ENCODE data around the gene NPR3. TPM values are rescaled to one million over a fixed set of nuclear protein-coding genes. Genes with fewer than 3 reads are reported as not detected.

The NPR3 gene
- total and polyA plus RNA-seq, 2 of the 8 experiments (the other 6 are each of a cell fraction or from before 2014, with no cell fraction given): not detected

- no peak for DNase-seq (ENCODE audit: low read depth in 1 of 2, low spot score in 2 of 2)
- Histone ChIP-seq H3K36me3 (ENCODE audit: control insufficient read depth in 2 of 4, insufficient read depth in 4 of 4, low read length in 3 of 4) (no peaks in the 10 kb centered on the region), H2BK20ac (ENCODE audit: low read length) (no peak overlapping the region), H2AFZ (ENCODE audit: low read length) (no peak overlapping the region), H2BK12ac (ENCODE audit: low read depth, low read length) (no peak overlapping the region), H2BK15ac (ENCODE audit: low read length) (no peak overlapping the region), H2BK5ac (ENCODE audit: low read depth, low read length) (no peak overlapping the region), H4K5ac (ENCODE audit: insufficient read length, low read depth, low read length) (no peak overlapping the region), H4K8ac (ENCODE audit: extremely low read depth, insufficient read depth, low read length) (no peak overlapping the region), H3K4me2 (ENCODE audit: insufficient read depth in 1 of 2, low read depth in 2 of 2, low read length in 2 of 2) (no peak overlapping the region), H3K18ac (ENCODE audit: extremely low read depth, low read length) (no peak overlapping the region), H3K14ac (ENCODE audit: insufficient read length) (no peak overlapping the region), H3K9me3 (ENCODE audit: insufficient read depth in 2 of 2, low read depth in 1 of 2, low read length in 1 of 2) (0 out of 4 replicates have a peak, but pooled peaks cover 0 to 2% of the 10 kb centered on the region in 2 experiments), H3K4me1 (replicated peaks in 1 of 4; ENCODE audit: control insufficient read depth in 3 of 4, insufficient read depth in 4 of 4, low read length in 3 of 4) (no peaks in the 10 kb centered on the region), H3K79me2 (ENCODE audit: control insufficient read depth in 1 of 2, insufficient read depth in 2 of 2, low read length in 2 of 2) (no peaks in the 10 kb centered on the region), H3K4me3 (ENCODE audit: extremely low read depth in 1 of 4, insufficient read depth in 2 of 4, low read depth in 3 of 4, low read length in 4 of 4) (no peak overlapping the region), H3K4ac (replicated peaks; ENCODE audit: insufficient read length, low read depth, low read length) (no peak overlapping the region), H2BK120ac (replicated peaks; ENCODE audit: low read depth, low read length) (no peak overlapping the region), H3K27me3 (replicated peaks in 1 of 4; ENCODE audit: control insufficient read depth in 3 of 4, extremely low read depth in 1 of 4, insufficient read depth in 3 of 4, low read length in 3 of 4) (no peaks in the 10 kb centered on the region; a peak in 1 of 7 replicates), H3K23me2 (ENCODE audit: low read depth, low read length) (no peaks in the 10 kb centered on the region), H3K56ac (replicated peaks; ENCODE audit: insufficient read length, low read depth, low read length) (no peak overlapping the region), H3K27ac (ENCODE audit: low read depth, low read length) (no peak overlapping the region), H4K20me1 (replicated peaks in 1 of 2; ENCODE audit: control insufficient read depth in 1 of 2, insufficient read depth in 2 of 2, low read length in 2 of 2) (no peaks in the 10 kb centered on the region), H3K79me1 (ENCODE audit: low read depth, low read length) (no peaks in the 10 kb centered on the region), H4K91ac (replicated peaks; ENCODE audit: insufficient read length, low read length) (no peak overlapping the region), H2AK5ac (ENCODE audit: low read depth, low read length) (no peak overlapping the region), H3K9ac (replicated peaks in 1 of 4; ENCODE audit: extremely low read depth in 1 of 4, low read depth in 3 of 4, low read length in 3 of 4) (no peak overlapping the region), H3K23ac (ENCODE audit: insufficient read length) (no peak overlapping the region)
- WGBS, 2 experiments (ENCODE audit: extremely low coverage in 1 of 2, insufficient coverage in 1 of 2, insufficient read length in 1 of 2, insufficient replicate concordance in 2 of 2, low coverage in 1 of 2, low lambda C conversion rate in 2 of 2, missing lambda C conversion rate in 1 of 2): 92% methylated on average over 9 of the region's 9 CpGs; no CpG with 5 or more reads in 1 of the 2 experiments
- no peak for TF ChIP-seq CTCF (IDR thresholded peaks at IDR 0.05; ENCODE audit: control extremely low read depth in 1 of 3, insufficient read depth in 1 of 3, low read depth in 1 of 3, low read length in 3 of 3)
- no peak for TF ChIP-seq TAF7 (optimal IDR thresholded peaks at IDR 0.05; ENCODE audit: borderline replicate concordance, low read depth, low read length)
- CTCF ChIA-PET (ENCODE audit: partially characterized antibody): interaction anchor here (1.4 kb wide), 1 partner anchor 81 kb away, joined by 3 read pairs; the partner anchor contains the start of gene NPR3
- POLR2A ChIA-PET (ENCODE audit: partially characterized antibody): no interaction called here
- no peak for FAIRE-seq
These were observed 80.6 kb downstream of the NPR3 start for GRCh38 chr5:32791536-32792243.

Data from H1 (cell line).